ENCODE results near the gene GNPNAT1. TPM values are rescaled to one million over a fixed set of nuclear protein-coding genes. Genes with fewer than 3 reads are reported as not detected.

GNPNAT1 gene
- total RNA-seq, 3 donors from 2014 or later: 19.9 to 33.1 (median 21.4) TPM

GRCh38 chr14:52740751-52741150 is 50.7 kb downstream of the GNPNAT1 start:
- TF ChIP-seq CTCF (IDR thresholded peaks at IDR 0.05): no peak
- ATAC-seq (no peak), DNase-seq (no peak)
- Histone ChIP-seq H3K36me3 (ENCODE audit: low read depth) (no peaks in the 10 kb centered on the region), H3K9me3 (no peaks in the 10 kb centered on the region), H3K4me1 (ENCODE audit: low read depth) (peaks cover 3% of the 10 kb centered on the region), H3K4me3 (no peak overlapping the region)
- intact Hi-C loops (cut with DNase I, micrococcal nuclease): no loop called here

GRCh38 chr14:52738409-52738808 is 53.0 kb downstream of the GNPNAT1 start:
- peaks cover 3% of the 10 kb centered on the region for H3K4me1 ChIP-seq (ENCODE audit: low read depth)
- DNase-seq (no peak), ATAC-seq (no peak)
- no peaks in the 10 kb centered on the region for H3K36me3 ChIP-seq (ENCODE audit: low read depth)
- intact Hi-C loops (cut with DNase I, micrococcal nuclease): no loop called here
- TF ChIP-seq CTCF (IDR thresholded peaks at IDR 0.05): no peak
- H3K9me3 ChIP-seq: no peaks in the 10 kb centered on the region
- H3K4me3 ChIP-seq: no peak overlapping the region

- Histone ChIP-seq H3K4me1 (ENCODE audit: low read depth) (peaks cover 3% of the 10 kb centered on the region), H3K4me3 (no peak overlapping the region), H3K9me3 (no peaks in the 10 kb centered on the region), H3K36me3 (ENCODE audit: low read depth) (no peaks in the 10 kb centered on the region)
- ATAC-seq (no peak), DNase-seq (no peak)
- TF ChIP-seq CTCF (IDR thresholded peaks at IDR 0.05): no peak
- intact Hi-C loops (cut with DNase I, micrococcal nuclease): no loop called here
These were observed 55.4 kb downstream of the GNPNAT1 start for GRCh38 chr14:52735921-52736489.

GRCh38 chr14:52733824-52734223 is 57.6 kb downstream of the GNPNAT1 start:
- Histone ChIP-seq H3K9me3 (no peaks in the 10 kb centered on the region), H3K4me3 (no peak overlapping the region), H3K36me3 (ENCODE audit: low read depth) (no peaks in the 10 kb centered on the region), H3K4me1 (ENCODE audit: low read depth) (peaks cover 3% of the 10 kb centered on the region)
- DNase-seq: no peak
- no peak for ATAC-seq
- intact Hi-C loops (cut with DNase I, micrococcal nuclease): no loop called here
- TF ChIP-seq CTCF (IDR thresholded peaks at IDR 0.05): no peak

- Histone ChIP-seq H3K9me3 (no peaks in the 10 kb centered on the region), H3K4me3 (peak overlapping the region; percentile 95), H3K36me3 (ENCODE audit: low read depth) (no peaks in the 10 kb centered on the region), H3K4me1 (ENCODE audit: low read depth) (no peaks in the 10 kb centered on the region)
- DNase-seq (peak in 1 of 3 donors; percentile 35), ATAC-seq (no peak)
- no peak for TF ChIP-seq CTCF (IDR thresholded peaks at IDR 0.05)
- intact Hi-C loops (cut with DNase I, micrococcal nuclease): no loop called here
These were observed 60.7 kb downstream of the GNPNAT1 start for GRCh38 chr14:52730709-52731111.

All from mucosa of descending colon (tissue), 3 donors.